Spinal cord (tissue), 10 donors: ENCODE results near the gene RPEL1. TPM values are rescaled to one million over a fixed set of nuclear protein-coding genes. Genes with fewer than 3 reads are reported as not detected.

ENCODE experiments used
- DNase-seq, 6 donors: peaks; one replicate each; pipeline versions ENCODE4 v3.0.0 to v3.0.0-alpha.2; 2013 to 2015; ENCODE audit warnings: low spot score in 6 of 6, low read depth in 4 of 6
- H3K27ac ChIP-seq: one replicate; pipeline ENCODE4 v1.5.1; 2013; ENCODE audit warnings: low read depth, low read length, control low read depth
- H3K27me3 ChIP-seq: one replicate; pipeline ENCODE4 v1.6.1; 2013; ENCODE audit warnings: low read length; ENCODE audit not compliant: control insufficient read depth, insufficient read depth
- H3K36me3 ChIP-seq: one replicate; pipeline ENCODE4 v1.6.1; 2013; ENCODE audit warnings: low read length; ENCODE audit not compliant: control insufficient read depth, insufficient read depth
- H3K4me1 ChIP-seq: one replicate; pipeline ENCODE4 v1.6.1; 2013; ENCODE audit warnings: low read length; ENCODE audit not compliant: control insufficient read depth, insufficient read depth
- H3K4me3 ChIP-seq: one replicate; pipeline ENCODE4 v1.5.1; 2013; ENCODE audit warnings: low read depth, low read length, control low read depth
- H3K9me3 ChIP-seq: one replicate; pipeline ENCODE4 v1.6.1; 2013; ENCODE audit warnings: low read length; ENCODE audit not compliant: control insufficient read depth, insufficient read depth
- WGBS: methylation state at CpG from one replicate; pipeline ENCODE4 v1.1.5; 2013; ENCODE audit warnings: missing lambda C conversion rate; ENCODE audit not compliant: insufficient coverage; 5-methylcytosine and 5-hydroxymethylcytosine counted together
- polyA plus RNA-seq, 2 donors: library from polyadenylated mRNA; unstranded; fragments of 120-200 nt; gene quantifications; one replicate each; pipeline ENCODE4 v1.2.1, GENCODE V29; 2013; ENCODE audit not compliant: insufficient read length in 2 of 2
- total RNA-seq, 2 donors: library from RNA; depleted of rRNA in 1 of 2; stranded (reverse); fragments of 120-200 nt in 1 of 2; fragments of >200 nt in 1 of 2; gene quantifications; one replicate each; pipeline versions ENCODE4 v1.2.3 to v1.2.4, GENCODE V29; 2013 to 2014
- donor health status: healthy.

RPEL1 gene
- total and polyA plus RNA-seq, 4 donors: 0.11 to 0.32 TPM; not detected in 2

GRCh38 chr10:103287992-103288391, 42.3 kb downstream of the RPEL1 start:
- Histone ChIP-seq H3K4me3 (no peak overlapping the region), H3K27me3 (no peaks in the 10 kb centered on the region), H3K9me3 (no peaks in the 10 kb centered on the region), H3K4me1 (no peaks in the 10 kb centered on the region), H3K36me3 (peaks cover 3% of the 10 kb centered on the region), H3K27ac (no peak overlapping the region)
- WGBS: no CpG with 5 or more reads among the region's 5 CpGs
- no peak for DNase-seq

- 94% methylated on average over 3 of the region's 4 CpGs for WGBS
- H3K36me3 ChIP-seq: no peaks in the 10 kb centered on the region
- no peak overlapping the region for H3K4me3 ChIP-seq
- no peaks in the 10 kb centered on the region for H3K27me3 ChIP-seq
- DNase-seq: no peak
- H3K4me1 ChIP-seq: no peaks in the 10 kb centered on the region
- no peak overlapping the region for H3K27ac ChIP-seq
- H3K9me3 ChIP-seq: no peaks in the 10 kb centered on the region
Measured at GRCh38 chr10:103291588-103291987, 45.9 kb downstream of the RPEL1 start.

- no peaks in the 10 kb centered on the region for H3K4me1 ChIP-seq
- no peak overlapping the region for H3K4me3 ChIP-seq
- no CpG with 5 or more reads among the region's 2 CpGs for WGBS
- DNase-seq: no peak
- no peak overlapping the region for H3K27ac ChIP-seq
- H3K36me3 ChIP-seq: peaks cover 4% of the 10 kb centered on the region
- H3K9me3 ChIP-seq: no peaks in the 10 kb centered on the region
- H3K27me3 ChIP-seq: no peaks in the 10 kb centered on the region
Measured at GRCh38 chr10:103295374-103296015, 49.8 kb downstream of the RPEL1 start.

Other genes with a start within 250 kb of the RPEL1 start
- 100 to 1,000 TPM in 1 of 2 donors, 10 to 100 TPM in 1; 89.2 to 118 TPM for gene NT5C2, start 52.6 kb upstream of the RPEL1 start, total RNA-seq
- 10 to 100 TPM; 92.1 to 96.2 TPM for gene NT5C2, start 52.6 kb upstream of the RPEL1 start, polyA plus RNA-seq
- 100 to 1,000 TPM in 1 of 2 donors, 10 to 100 TPM in 1; 55.2 to 117 TPM for gene INA, start 31.3 kb downstream of the RPEL1 start, total RNA-seq
- gene INA, start 31.3 kb downstream of the RPEL1 start, polyA plus RNA-seq: 100 to 1,000 TPM; 322 to 346 TPM
- 10 to 100 TPM; 11.2 to 11.4 TPM for gene PCGF6, start 105.3 kb downstream of the RPEL1 start, total RNA-seq
- gene PCGF6, start 105.3 kb downstream of the RPEL1 start, polyA plus RNA-seq: 10 to 100 TPM; 11.3 to 11.8 TPM
- gene TAF5, start 122.1 kb downstream of the RPEL1 start, total RNA-seq: 1 to 10 TPM; 6.1 to 6.9 TPM
- gene TAF5, start 122.1 kb downstream of the RPEL1 start, polyA plus RNA-seq: 1 to 10 TPM; 6.0 to 7.3 TPM
- 100 to 1,000 TPM; 166 to 433 TPM for gene ATP5MK, start 150.6 kb downstream of the RPEL1 start, total RNA-seq
- gene ATP5MK, start 150.6 kb downstream of the RPEL1 start, polyA plus RNA-seq: 100 to 1,000 TPM; 301 to 310 TPM
- gene PDCD11, start 150.7 kb downstream of the RPEL1 start, total RNA-seq: 10 to 100 TPM; 20.3 to 26.4 TPM
- 10 to 100 TPM; 21.8 to 27.3 TPM for gene PDCD11, start 150.7 kb downstream of the RPEL1 start, polyA plus RNA-seq
- 10 to 100 TPM in 1 of 2 donors, 1 to 10 TPM in 1; 6.2 to 13.5 TPM for gene CALHM2, start 206.5 kb downstream of the RPEL1 start, total RNA-seq
- gene CALHM2, start 206.5 kb downstream of the RPEL1 start, polyA plus RNA-seq: 10 to 100 TPM in 1 of 2 donors, 1 to 10 TPM in 1; 9.3 to 11.1 TPM
- under 1 TPM; 0.06 to 0.20 TPM for gene CALHM1, start 213.0 kb downstream of the RPEL1 start, total RNA-seq
- under 1 TPM; 0.22 to 0.24 TPM for gene CALHM1, start 213.0 kb downstream of the RPEL1 start, polyA plus RNA-seq
- gene CALHM3, start 233.4 kb downstream of the RPEL1 start, total RNA-seq: not detected
- gene CALHM3, start 233.4 kb downstream of the RPEL1 start, polyA plus RNA-seq: under 1 TPM in 1 of 2 donors, not detected in 1; 0.09 TPM
- 10 to 100 TPM in 1 of 2 donors, 1 to 10 TPM in 1; 7.3 to 10.9 TPM for gene NEURL1, start 247.8 kb downstream of the RPEL1 start, total RNA-seq
- gene NEURL1, start 247.8 kb downstream of the RPEL1 start, polyA plus RNA-seq: 10 to 100 TPM; 25.5 to 34.8 TPM